Occipital lobe (tissue), 3 donors: Measurements from ENCODE around the gene MGME1. TPM values are rescaled to one million over a fixed set of nuclear protein-coding genes. Genes with fewer than 3 reads are reported as not detected.
"Not testable (repeated sequence)": the region's sequence is repeated elsewhere in the genome, so short reads cannot be mapped to it uniquely, and the experiment has no call there.

Source experiments
- DNase-seq: peaks from one replicate; lab custom pipeline; 2025; lab: John Stamatoyannopoulos, UW
- small RNA-seq: library from RNA; depleted of rRNA; stranded (forward); fragments of <200 nt; gene quantifications from one replicate; pipeline ENCODE3, GENCODE V24; 2014
- total RNA-seq: library from RNA; depleted of rRNA; stranded (reverse); fragments of >200 nt; gene quantifications from one replicate; pipeline ENCODE4 v1.2.3, GENCODE V29; 2014

Gene MGME1
- total RNA-seq, 1 donor from 2014 or later, result 8.4 TPM

DNA sequence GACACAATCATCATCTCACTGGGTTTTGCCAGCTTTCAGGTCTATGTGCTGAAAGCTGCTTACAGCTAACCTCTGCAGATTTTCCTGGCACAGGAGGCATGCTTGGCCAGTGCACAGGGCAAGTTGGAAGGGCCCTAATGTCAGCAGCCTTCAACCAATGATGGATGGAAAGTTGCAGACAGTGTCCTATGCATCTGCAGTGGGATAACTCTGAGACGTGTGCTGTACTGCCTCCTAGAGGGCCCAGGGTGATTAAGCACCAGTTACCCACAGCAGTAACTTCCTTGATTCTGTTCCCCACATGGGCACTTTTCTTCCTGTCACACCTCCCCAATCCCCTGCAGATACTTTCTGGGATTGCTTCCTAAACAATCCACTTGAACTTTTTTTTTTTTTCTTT is 50.2 kb downstream of the MGME1 start:
- no peak for DNase-seq

DNA sequence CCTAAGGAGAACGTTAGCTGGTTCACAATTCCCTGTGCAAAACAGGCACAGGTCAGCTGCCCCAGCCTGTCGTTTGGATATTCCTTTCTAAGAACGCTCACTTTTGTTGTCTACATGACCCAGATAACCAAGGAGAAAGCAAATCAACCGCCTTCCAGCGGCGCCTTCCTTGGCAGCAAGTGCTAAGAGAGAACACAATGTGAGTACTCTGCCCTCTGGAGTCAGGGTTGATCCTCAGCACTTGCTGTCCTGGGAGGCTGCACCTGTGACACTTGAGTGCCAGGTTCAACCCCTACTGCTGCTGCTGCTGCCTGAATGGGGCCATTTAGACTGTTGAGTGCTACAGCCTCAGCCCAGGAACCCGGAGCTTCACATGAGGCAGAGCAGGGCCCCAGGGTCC is 52.1 kb downstream of the MGME1 start:
- DNase-seq, result no peak

DNA sequence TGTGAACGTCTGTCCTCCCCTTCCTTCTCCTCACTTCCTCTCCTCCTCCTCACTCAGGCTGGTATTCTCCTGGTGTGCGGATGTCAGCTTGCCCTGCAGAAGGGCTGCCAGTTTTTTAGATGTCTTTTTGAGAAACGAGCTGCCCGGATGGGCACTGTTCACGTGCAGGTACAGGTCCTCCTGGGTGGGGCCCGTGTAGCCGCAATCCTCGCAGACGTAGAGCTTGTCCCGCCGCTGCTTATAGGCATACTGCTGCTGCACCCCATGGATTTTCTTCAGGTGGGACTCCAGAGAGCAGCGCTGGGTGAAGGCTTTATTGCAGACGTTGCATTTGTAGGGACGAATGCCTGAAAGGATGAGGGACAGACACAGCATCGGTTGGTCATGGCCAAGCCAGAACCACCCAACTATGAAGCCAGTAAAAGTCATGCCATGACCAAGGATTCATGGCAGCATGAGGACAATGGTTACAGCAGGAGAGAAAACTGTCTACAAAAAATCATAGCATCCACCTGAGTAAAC is 55.8 kb downstream of the MGME1 start:
- no peak for DNase-seq

DNA sequence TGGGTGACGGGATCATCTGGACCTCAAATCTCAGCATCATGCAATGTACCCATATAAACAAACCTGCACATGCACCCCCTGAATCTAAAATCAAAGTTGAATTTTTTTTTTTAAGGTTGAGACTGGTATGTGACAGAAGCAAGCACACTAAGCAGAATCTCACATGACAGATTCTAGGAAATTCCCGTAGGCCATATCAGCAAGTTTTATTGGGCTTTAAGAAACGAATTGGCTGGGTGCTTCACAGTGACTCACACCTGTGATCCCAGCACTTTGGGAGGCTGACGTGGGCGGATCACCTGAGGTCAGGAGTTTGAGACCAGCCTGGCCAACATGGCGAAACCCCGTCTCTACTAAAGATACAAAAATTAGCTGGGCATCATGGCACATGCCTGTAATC is 58.2 kb downstream of the MGME1 start:
- DNase-seq, result not testable (repeated sequence)

DNA sequence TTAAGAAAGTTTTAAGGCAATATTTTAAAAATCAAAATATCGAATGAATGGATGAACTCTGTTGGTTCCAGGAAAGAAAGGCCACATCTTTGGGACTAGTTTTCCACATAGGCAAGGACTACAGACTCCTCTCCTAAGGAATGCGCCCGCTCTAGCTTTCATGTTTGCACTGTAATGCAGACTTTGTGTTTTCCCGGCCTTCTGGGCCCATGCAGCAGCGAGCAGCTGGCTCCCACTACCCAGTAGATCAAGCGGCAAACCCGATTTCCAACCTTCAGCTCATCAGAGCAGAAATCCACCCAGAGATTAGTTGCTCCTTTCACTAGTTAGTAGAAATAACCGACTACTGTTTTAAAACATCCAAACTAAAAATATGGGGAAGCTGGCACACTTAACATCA is 61.2 kb downstream of the MGME1 start:
- no peak for DNase-seq

DNA sequence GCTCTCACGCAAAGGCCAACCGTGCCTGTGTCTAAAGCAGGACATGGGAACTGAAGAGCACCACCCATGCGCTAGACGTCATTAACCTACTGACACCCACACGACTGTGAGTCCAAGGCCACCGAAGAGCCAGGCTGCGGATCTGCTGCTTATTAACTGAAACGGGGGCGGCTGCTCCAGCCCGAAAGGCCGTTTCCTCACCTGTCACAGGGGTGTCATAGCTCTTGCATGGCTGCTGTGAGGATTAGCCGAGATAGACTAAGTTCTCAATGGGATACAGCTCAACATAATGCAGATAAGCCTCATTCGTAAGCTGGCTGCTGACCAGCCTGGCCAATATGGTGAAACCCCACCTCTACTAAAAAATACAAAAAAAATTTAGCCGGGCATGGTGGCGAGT is 62.2 kb downstream of the MGME1 start:
- no peak for DNase-seq

DNA sequence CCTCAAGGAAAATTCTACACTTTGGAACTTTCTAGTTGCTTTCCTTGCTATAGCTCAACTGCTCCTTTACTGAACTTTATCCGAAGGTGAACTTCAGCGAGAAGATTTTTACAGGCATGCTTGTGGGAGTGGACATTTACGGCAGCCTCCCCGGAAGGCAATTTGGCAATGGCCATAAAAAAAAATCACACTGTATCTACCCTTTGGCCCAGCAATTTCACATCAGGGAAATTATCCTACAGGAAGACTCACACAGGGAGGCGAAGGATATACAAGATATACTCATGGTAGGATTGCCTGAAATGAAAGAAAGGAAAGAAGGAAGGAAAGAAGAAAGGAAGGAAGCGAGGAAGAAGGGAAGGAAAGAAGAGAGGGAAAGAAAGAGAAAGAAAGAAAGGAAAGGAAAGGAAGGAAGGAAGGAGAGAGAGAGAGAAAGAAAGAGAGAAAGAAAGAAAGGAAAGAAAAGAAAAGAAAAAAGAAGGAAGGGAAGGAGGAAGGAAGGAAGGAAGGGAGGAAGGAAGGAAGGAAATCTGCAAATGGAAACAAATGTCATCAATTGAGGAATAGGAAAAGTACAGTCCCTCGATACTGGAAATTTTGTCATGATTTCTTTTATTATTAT is 63.2 kb downstream of the MGME1 start:
- DNase-seq, result no peak

DNA sequence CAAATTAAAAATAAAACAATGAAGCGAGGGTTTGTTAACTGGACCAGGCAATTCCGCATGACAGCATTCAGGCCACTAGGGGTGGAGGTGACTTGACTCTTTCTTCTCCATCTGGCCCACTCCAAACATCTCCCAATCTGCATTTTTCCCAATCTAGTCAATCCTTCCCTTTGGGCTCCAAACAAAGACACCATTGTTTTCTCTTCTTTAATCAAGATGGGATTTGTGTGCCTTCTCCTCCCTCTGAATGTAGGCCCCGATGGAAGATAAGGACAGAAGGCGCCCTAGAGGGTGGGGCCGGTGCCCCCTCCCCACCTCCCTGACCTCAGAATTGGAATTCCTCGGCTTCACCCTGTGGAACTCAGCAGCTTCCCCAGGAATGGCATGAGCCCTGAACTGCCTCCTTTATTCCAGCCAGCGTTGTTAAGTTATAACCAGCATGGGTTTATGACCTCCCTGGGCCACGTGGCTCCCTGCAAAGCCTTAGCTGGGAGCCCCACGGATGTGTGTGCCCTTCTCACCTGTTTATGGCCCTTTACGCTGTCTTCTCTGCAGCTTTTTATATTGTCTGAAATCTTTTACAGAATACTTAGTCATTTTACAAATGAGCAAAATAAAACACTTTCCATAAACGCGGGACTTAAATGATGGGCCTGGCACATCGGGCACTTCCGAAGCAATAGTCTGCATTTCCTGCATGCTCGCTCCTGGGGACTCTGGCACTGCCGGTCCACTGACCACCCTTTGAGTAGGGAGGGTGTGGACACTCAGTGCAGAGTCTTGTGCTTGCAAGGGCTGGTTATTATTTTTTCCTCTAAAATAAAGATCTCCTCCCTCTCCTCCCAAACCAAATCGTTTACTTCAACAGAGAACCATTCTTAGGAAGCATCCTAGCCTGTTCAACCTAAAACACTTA is 64.4 kb downstream of the MGME1 start:
- DNase-seq, result no peak

DNA sequence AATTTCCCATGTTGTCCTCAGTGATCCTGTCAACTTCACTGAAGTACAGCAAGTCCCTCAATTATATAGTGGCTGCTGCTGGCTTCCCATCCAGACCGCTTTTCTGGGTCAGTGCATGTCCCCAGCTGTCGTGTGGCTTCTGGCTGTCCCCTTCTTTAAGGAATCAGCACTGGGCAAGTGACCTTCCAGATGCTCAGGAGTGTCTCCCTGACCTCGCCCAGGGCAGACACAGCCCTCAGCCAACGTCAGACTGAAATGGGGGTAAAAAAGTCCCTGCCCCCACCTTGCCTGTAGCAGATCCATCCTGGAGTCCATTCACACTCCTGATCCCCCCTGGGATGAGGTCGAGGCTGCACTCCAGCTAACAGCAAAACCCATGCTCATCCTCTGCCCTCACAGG is 65.2 kb downstream of the MGME1 start:
- DNase-seq, result no peak

DNA sequence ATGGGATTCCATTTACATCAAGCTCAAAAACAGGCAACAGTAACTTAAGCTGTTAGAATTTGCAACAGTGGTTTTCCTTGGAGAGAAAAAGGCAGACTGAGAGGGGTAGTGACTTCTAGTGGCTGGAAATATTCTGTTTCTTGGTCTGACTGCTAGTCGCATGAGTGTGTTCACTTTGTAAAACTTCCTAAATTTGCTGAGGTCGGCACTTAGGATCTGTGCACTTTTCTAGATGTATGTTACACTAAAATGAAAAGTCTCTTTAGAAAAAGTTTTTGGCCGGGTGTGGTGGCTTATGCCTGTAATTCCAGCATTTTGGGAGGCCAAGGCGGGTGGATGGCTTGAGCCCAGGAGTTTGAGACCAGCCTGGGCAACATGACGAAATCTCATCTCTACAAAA is 70.2 kb downstream of the MGME1 start:
- DNase-seq, result no peak

Small RNA genes within 50 kb of the gene (small RNA-seq; reads per million reads assigned to genes)
- 768 reads per million, percentile 98 among the genes with 10 or more reads in this experiment for gene SNORD17

Other genes with a start within 250 kb of the MGME1 start
- 60.4 TPM for gene SNX5, start 224 bp upstream of the MGME1 start, total RNA-seq
- 0.62 TPM for gene OVOL2, start 88.9 kb downstream of the MGME1 start, total RNA-seq
- 32.9 TPM for gene KAT14, start 168.8 kb downstream of the MGME1 start, total RNA-seq
- gene PET117, start 168.8 kb downstream of the MGME1 start, total RNA-seq, result 12.9 TPM